AG04450 (cell line): ENCODE measurements around the gene GSE1. TPM values are rescaled to one million over a fixed set of nuclear protein-coding genes. Genes with fewer than 3 reads are reported as not detected.
A peak's percentile ranks its signal among the peaks of the same experiment; 100 is the strongest.

Experiments used
- CTCF ChIA-PET: fragments of 300-600, 350-600 bp; formaldehyde crosslinking; extraction: SDS; loops from one replicate; lab custom pipeline; 2022; ENCODE audit warnings: antibody characterized with exemption, inconsistent platforms; lab: Charles Lee
- POLR2A ChIA-PET: fragments of 350-600 bp; formaldehyde crosslinking; extraction: SDS; loops from one replicate; lab custom pipeline; 2021; ENCODE audit warnings: antibody characterized with exemption, inconsistent platforms; lab: Yijun Ruan, JAX
- DNase-seq: peaks from one replicate; pipeline ENCODE4 v3.0.0-alpha.2; 2011; ENCODE audit warnings: low read depth, low spot score
- H3K27ac ChIP-seq: one replicate; pipeline ENCODE4 v1.5.1; 2012; ENCODE audit warnings: low read depth, low read length, control low read depth
- H3K27me3 ChIP-seq: one replicate; pipeline ENCODE4 v1.6.0; 2012; ENCODE audit warnings: low read length; ENCODE audit not compliant: control insufficient read depth, insufficient read depth
- H3K4me3 ChIP-seq: 2 replicates; pipeline ENCODE4 v1.5.1; 2011; ENCODE audit warnings: mild to moderate bottlenecking, low read depth, low read length, control low read depth
- H3K9me3 ChIP-seq: 2 replicates; pipeline ENCODE4 v1.5.1; 2012; ENCODE audit warnings: low read length; ENCODE audit not compliant: control insufficient read depth, insufficient read depth
- polyA plus RNA-seq: library from polyadenylated mRNA; depleted of rRNA; stranded (reverse); fragments of >200 nt; gene quantifications from 2 replicates; pipeline ENCODE4 v1.2.3, GENCODE V29; 2011
- TF ChIP-seq, protein P1 (sequence below): IDR thresholded peaks from 2 replicates; pipeline ENCODE4 v1.5.1; 2011; ENCODE audit warnings: low read depth, low read length, control low read depth, inconsistent platforms

The GSE1 gene
- polyA plus RNA-seq, 1 experiment, result 18.2 TPM

DNA sequence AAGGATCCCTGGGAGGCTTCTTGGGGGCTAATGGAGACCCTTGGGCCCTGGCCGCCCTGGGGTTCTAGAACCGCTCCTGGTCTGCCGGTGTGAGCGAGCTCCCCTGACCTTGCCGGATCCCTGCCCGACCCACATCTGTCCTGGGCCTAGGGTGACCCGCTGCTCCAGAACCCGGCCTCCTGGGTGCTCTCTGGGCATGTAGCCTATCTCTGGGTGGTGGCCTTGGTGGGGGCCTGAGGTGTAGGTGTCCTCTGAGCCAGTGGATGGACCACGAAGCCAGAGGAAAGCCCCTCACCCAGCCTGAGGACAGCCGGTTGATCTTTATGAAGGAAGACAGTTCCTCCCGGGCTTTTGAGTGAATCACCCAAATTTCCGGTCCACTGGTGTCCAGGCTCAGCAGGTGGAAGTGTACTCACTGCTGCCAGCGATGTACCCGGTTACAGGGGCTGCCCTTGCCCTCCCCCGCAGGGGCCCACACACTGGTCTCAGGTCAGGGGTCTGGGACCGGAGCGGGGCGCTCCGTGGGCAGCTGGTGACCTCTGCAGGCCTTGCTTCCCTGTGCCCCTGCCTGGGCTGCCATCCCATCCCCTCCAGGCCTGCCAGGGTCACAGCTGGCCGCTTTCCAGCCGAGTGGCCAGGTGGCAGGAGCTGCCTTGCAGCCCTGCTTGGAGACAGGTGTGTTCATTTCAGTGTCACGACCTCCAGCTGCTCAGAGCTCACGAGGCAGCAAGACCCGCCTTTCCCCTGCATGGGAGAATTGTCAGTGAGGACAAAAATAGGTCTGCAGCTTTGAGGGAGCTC is 10.5 kb upstream of the GSE1 start:
- TF ChIP-seq, protein P1, sequence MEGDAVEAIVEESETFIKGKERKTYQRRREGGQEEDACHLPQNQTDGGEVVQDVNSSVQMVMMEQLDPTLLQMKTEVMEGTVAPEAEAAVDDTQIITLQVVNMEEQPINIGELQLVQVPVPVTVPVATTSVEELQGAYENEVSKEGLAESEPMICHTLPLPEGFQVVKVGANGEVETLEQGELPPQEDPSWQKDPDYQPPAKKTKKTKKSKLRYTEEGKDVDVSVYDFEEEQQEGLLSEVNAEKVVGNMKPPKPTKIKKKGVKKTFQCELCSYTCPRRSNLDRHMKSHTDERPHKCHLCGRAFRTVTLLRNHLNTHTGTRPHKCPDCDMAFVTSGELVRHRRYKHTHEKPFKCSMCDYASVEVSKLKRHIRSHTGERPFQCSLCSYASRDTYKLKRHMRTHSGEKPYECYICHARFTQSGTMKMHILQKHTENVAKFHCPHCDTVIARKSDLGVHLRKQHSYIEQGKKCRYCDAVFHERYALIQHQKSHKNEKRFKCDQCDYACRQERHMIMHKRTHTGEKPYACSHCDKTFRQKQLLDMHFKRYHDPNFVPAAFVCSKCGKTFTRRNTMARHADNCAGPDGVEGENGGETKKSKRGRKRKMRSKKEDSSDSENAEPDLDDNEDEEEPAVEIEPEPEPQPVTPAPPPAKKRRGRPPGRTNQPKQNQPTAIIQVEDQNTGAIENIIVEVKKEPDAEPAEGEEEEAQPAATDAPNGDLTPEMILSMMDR, result no peak
- H3K27ac ChIP-seq, result no peak overlapping the region
- no peak overlapping the region for H3K4me3 ChIP-seq
- no peak for DNase-seq
- no peaks in the 10 kb centered on the region for H3K27me3 ChIP-seq
- H3K9me3 ChIP-seq, result no peaks in the 10 kb centered on the region; the same call in 1 of the 2 replicates
- ChIA-PET POLR2A (no interaction called here), CTCF (interaction anchor here (0.9 kb wide), 1 partner anchor 13 kb away, joined by 4 read pairs; no protein-coding TSS in a partner anchor)

- ChIA-PET CTCF (no interaction called here), POLR2A (no interaction called here)
- H3K27ac ChIP-seq, result peak overlapping the region; percentile 11
- no peaks in the 10 kb centered on the region for H3K27me3 ChIP-seq
- no peaks in the 10 kb centered on the region; the same call in 1 of the 2 replicates for H3K9me3 ChIP-seq
- no peak overlapping the region for H3K4me3 ChIP-seq
- DNase-seq, result no peak
- TF ChIP-seq, protein P1, result no peak
These were observed 9.8 kb upstream of the GSE1 start for GRCh38 chr16:85603203-85603755.

DNA sequence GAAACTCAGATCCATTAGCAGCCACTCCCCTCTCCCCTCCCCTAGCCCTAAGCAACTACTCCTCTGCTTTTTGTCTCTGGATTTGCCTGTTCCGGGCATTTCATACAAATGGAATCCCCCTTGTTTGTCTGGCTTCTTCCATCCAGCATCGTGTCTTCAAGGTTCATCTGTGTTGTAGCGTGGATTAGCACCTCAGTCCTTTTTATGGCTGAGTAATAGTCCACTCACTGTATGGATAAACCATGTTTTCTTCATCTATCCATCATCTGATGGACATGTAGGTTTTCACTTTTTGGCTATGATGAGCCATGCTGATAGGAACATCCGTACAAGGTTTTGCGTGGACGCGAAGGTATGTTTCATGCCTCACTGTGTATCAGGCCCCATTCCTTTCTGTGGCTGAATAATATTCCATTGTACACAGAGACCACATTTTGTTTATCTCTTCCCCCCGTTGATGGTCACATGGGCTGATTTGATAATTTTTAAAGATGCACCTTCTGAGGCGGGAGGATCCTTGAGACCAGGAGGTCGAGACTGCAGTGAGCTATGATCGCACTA is 8.9 kb upstream of the GSE1 start:
- ChIA-PET CTCF (no interaction called here), POLR2A (no interaction called here)
- TF ChIP-seq, protein P1, result no peak

GRCh38 chr16:85605051-85605911 is 7.8 kb upstream of the GSE1 start:
- TF ChIP-seq, protein P1, result no peak
- POLR2A ChIA-PET, result no interaction called here
- CTCF ChIA-PET, result no interaction called here
- no peaks in the 10 kb centered on the region; the same call in 1 of the 2 replicates for H3K9me3 ChIP-seq
- no peak overlapping the region for H3K27ac ChIP-seq
- no peaks in the 10 kb centered on the region for H3K27me3 ChIP-seq
- no peak for DNase-seq
- no peak overlapping the region for H3K4me3 ChIP-seq

More for the DNA sequence above, 8.9 kb upstream of the GSE1 start:
- Histone ChIP-seq H3K27me3 (no peaks in the 10 kb centered on the region), H3K4me3 (no peak overlapping the region), H3K9me3 (no peaks in the 10 kb centered on the region; the same call in 1 of the 2 replicates), H3K27ac (no peak overlapping the region)
- DNase-seq, result no peak
